ENCODE results near the gene CD52.

The CD52 gene

DNA sequence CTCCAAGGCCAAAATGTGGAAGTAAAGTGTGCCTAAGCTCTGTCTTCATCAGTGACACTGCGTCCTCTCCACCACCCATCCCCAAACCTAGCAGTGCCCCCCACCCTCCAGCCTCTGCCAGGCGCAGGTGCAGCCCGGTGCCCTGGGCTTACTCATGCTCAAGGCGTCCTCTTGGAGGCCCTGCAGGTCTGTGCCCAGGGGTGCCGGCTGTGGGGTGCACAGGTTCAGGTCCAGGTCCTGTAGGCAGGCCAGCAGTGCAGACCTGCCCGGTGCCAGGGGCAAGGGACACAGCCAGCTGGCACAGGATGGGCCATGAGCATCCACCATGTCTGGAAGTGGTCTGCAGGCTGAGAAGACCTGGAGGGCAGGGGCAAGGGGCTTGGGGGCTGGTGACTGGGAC lies 49.7 kb downstream of the CD52 start:
- no peak overlapping the region for H3K27ac ChIP-seq
- H3K27me3 ChIP-seq (ENCODE audit: control insufficient read depth, insufficient read depth, low read length): no peaks in the 10 kb centered on the region
- no peaks in the 10 kb centered on the region for H3K79me2 ChIP-seq
- H3K36me3 ChIP-seq (ENCODE audit: control insufficient read depth, insufficient read depth, low read length): no peaks in the 10 kb centered on the region
- TF ChIP-seq, protein P1, sequence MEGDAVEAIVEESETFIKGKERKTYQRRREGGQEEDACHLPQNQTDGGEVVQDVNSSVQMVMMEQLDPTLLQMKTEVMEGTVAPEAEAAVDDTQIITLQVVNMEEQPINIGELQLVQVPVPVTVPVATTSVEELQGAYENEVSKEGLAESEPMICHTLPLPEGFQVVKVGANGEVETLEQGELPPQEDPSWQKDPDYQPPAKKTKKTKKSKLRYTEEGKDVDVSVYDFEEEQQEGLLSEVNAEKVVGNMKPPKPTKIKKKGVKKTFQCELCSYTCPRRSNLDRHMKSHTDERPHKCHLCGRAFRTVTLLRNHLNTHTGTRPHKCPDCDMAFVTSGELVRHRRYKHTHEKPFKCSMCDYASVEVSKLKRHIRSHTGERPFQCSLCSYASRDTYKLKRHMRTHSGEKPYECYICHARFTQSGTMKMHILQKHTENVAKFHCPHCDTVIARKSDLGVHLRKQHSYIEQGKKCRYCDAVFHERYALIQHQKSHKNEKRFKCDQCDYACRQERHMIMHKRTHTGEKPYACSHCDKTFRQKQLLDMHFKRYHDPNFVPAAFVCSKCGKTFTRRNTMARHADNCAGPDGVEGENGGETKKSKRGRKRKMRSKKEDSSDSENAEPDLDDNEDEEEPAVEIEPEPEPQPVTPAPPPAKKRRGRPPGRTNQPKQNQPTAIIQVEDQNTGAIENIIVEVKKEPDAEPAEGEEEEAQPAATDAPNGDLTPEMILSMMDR (IDR thresholded peaks at IDR 0.05): no peak
- no peak overlapping the region for H3K9ac ChIP-seq
- H3K4me1 ChIP-seq: no peaks in the 10 kb centered on the region
- no peaks in the 10 kb centered on the region for H3K9me3 ChIP-seq (ENCODE audit: control insufficient read depth, low read length)
- H3K4me3 ChIP-seq (ENCODE audit: low read depth, low read length): no peak overlapping the region
- no peak overlapping the region for H2AFZ ChIP-seq
- no peak overlapping the region for H3K4me2 ChIP-seq (ENCODE audit: low read length)

DNA sequence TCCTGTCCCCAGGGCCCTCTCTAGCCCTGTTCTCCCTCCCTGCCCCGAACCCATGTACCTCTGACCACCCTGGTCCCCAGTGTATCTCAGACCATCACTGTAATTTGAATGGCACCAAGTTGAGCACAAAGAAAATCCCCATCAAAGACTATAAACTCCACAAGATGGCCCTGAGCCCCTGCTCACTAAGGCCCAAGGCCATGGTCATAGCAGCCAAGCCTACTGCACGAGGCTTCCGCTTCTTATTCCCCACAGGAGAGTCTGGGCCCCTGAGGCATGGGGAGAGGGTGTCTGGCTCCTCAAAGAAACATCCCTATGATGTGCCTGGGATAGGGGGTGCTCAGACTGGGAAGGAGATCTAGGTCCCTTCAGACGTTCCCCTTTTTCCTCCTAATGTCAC lies 50.2 kb downstream of the CD52 start:
- Histone ChIP-seq H2AFZ (no peak overlapping the region), H3K4me2 (ENCODE audit: low read length) (no peak overlapping the region), H3K27ac (no peak overlapping the region), H3K36me3 (ENCODE audit: control insufficient read depth, insufficient read depth, low read length) (no peaks in the 10 kb centered on the region), H3K4me3 (ENCODE audit: low read depth, low read length) (no peak overlapping the region), H3K79me2 (no peaks in the 10 kb centered on the region), H3K27me3 (ENCODE audit: control insufficient read depth, insufficient read depth, low read length) (no peaks in the 10 kb centered on the region), H3K9me3 (ENCODE audit: control insufficient read depth, low read length) (no peaks in the 10 kb centered on the region), H3K9ac (no peak overlapping the region), H3K4me1 (no peaks in the 10 kb centered on the region)
- TF ChIP-seq, protein P1 (IDR thresholded peaks at IDR 0.05): no peak

DNA sequence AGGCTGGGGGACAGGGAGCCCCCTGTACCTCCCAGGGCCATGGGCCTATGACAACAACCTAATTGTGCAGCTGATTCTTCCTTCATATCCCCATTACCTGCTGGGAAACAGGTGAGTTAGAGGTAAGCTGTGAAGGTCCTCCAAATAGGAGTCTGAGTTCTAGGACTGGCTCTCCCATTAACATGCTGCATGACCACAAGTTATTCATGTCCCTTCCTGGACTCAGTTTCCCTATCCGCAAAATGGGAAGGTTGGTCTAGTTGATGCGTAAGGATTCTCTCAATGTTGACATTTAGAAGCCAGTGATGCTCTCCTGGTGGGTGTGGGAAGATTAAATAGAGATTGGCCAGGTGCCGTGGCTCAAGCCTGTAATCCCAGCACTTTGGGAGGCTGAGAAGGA lies 50.7 kb downstream of the CD52 start:
- no peaks in the 10 kb centered on the region for H3K79me2 ChIP-seq
- no peak overlapping the region for H3K4me2 ChIP-seq (ENCODE audit: low read length)
- no peaks in the 10 kb centered on the region for H3K27me3 ChIP-seq (ENCODE audit: control insufficient read depth, insufficient read depth, low read length)
- TF ChIP-seq, protein P1 (IDR thresholded peaks at IDR 0.05): no peak
- H3K4me3 ChIP-seq (ENCODE audit: low read depth, low read length): no peak overlapping the region
- no peaks in the 10 kb centered on the region for H3K36me3 ChIP-seq (ENCODE audit: control insufficient read depth, insufficient read depth, low read length)
- no peak overlapping the region for H3K27ac ChIP-seq
- H3K9me3 ChIP-seq (ENCODE audit: control insufficient read depth, low read length): no peaks in the 10 kb centered on the region
- no peak overlapping the region for H3K9ac ChIP-seq
- no peak overlapping the region for H2AFZ ChIP-seq
- no peaks in the 10 kb centered on the region for H3K4me1 ChIP-seq
